SH-SY5Y (cell line): Measurements from ENCODE around the gene SECTM1.

Experiments
- GATA2 ChIP-seq: IDR thresholded peaks from 2 replicates; pipeline ENCODE4 v1.6.1; 2011; ENCODE audit warnings: mild to moderate bottlenecking, low read depth, low read length
- GATA3 ChIP-seq: IDR thresholded peaks from 2 replicates; pipeline ENCODE4 v1.6.1; 2011; ENCODE audit warnings: low read depth, mild to moderate bottlenecking, low read length, moderate library complexity

Gene SECTM1

GRCh38 chr17:82317394-82318168 lies 16.0 kb downstream of the SECTM1 start, which contains the start of gene CD7:
Gene CD7, minus strand, starts transcription at chr17:82317608. Its CDS starts 113 bp downstream, at chr17:82317495.
- TF ChIP-seq GATA3 (no peak), GATA2 (no peak)

- TF ChIP-seq GATA2 (no peak), GATA3 (no peak)
These were observed 16.7 kb downstream of the SECTM1 start for GRCh38 chr17:82316651-82317393.

- TF ChIP-seq GATA2 (no peak), GATA3 (no peak)
These were observed 17.7 kb downstream of the SECTM1 start for GRCh38 chr17:82315703-82316358.

- TF ChIP-seq GATA3 (no peak), GATA2 (no peak)
These were observed 18.6 kb downstream of the SECTM1 start for GRCh38 chr17:82314727-82315605.

- TF ChIP-seq GATA3 (no peak), GATA2 (no peak)
These were observed 19.4 kb downstream of the SECTM1 start for GRCh38 chr17:82314012-82314726.

GRCh38 chr17:82313195-82314011 lies 20.2 kb downstream of the SECTM1 start:
- TF ChIP-seq GATA3 (no peak), GATA2 (no peak)

- no peak for TF ChIP-seq GATA2
- TF ChIP-seq GATA3: no peak
These were observed 21.6 kb downstream of the SECTM1 start for GRCh38 chr17:82311971-82312370.

GRCh38 chr17:82310877-82311276 lies 22.7 kb downstream of the SECTM1 start:
- TF ChIP-seq GATA3 (no peak), GATA2 (no peak)

GRCh38 chr17:82309656-82310570 lies 23.7 kb downstream of the SECTM1 start:
- TF ChIP-seq GATA3: no peak
- no peak for TF ChIP-seq GATA2

- TF ChIP-seq GATA3: no peak
- TF ChIP-seq GATA2: no peak
These were observed 27.8 kb downstream of the SECTM1 start for GRCh38 chr17:82305727-82306300.
